ENCODE data around the gene SH2D3A.
A peak's percentile ranks its signal among the peaks of the same experiment; 100 is the strongest.
"Not testable (repeated sequence)": the region's sequence is repeated elsewhere in the genome, so short reads cannot be mapped to it uniquely, and the experiment has no call there.

Gene SH2D3A

GRCh38 chr19:6778386-6778785 lies 11.2 kb upstream of the SH2D3A start:
- Histone ChIP-seq H3K4me1 (ENCODE audit: control insufficient read depth, insufficient read depth, low read length) (no peaks in the 10 kb centered on the region), H3K36me3 (ENCODE audit: control insufficient read depth, insufficient read depth, low read length) (no peaks in the 10 kb centered on the region), H3K27me3 (ENCODE audit: control insufficient read depth, insufficient read depth, low read length) (no peaks in the 10 kb centered on the region), H3K9ac (ENCODE audit: low read length) (no peak overlapping the region), H3K27ac (ENCODE audit: low read depth, low read length) (no peak overlapping the region), H3K4me3 (ENCODE audit: low read length) (no peak overlapping the region)

GRCh38 chr19:6777434-6777833 lies 10.2 kb upstream of the SH2D3A start:
- Histone ChIP-seq H3K9ac (ENCODE audit: low read length) (no peak overlapping the region), H3K4me3 (ENCODE audit: low read length) (no peak overlapping the region), H3K4me1 (ENCODE audit: control insufficient read depth, insufficient read depth, low read length) (no peaks in the 10 kb centered on the region), H3K27me3 (ENCODE audit: control insufficient read depth, insufficient read depth, low read length) (no peaks in the 10 kb centered on the region), H3K36me3 (ENCODE audit: control insufficient read depth, insufficient read depth, low read length) (no peaks in the 10 kb centered on the region), H3K27ac (ENCODE audit: low read depth, low read length) (no peak overlapping the region)

GRCh38 chr19:6776999-6777398 lies 9.8 kb upstream of the SH2D3A start:
- no peak overlapping the region for H3K27ac ChIP-seq (ENCODE audit: low read depth, low read length)
- H3K9ac ChIP-seq (ENCODE audit: low read length) = no peak overlapping the region
- no peaks in the 10 kb centered on the region for H3K4me1 ChIP-seq (ENCODE audit: control insufficient read depth, insufficient read depth, low read length)
- H3K4me3 ChIP-seq (ENCODE audit: low read length) = no peak overlapping the region
- no peaks in the 10 kb centered on the region for H3K36me3 ChIP-seq (ENCODE audit: control insufficient read depth, insufficient read depth, low read length)
- H3K27me3 ChIP-seq (ENCODE audit: control insufficient read depth, insufficient read depth, low read length) = no peaks in the 10 kb centered on the region

GRCh38 chr19:6776045-6776444 lies 8.8 kb upstream of the SH2D3A start:
- H3K9ac ChIP-seq (ENCODE audit: low read length); H3K4me3 ChIP-seq (ENCODE audit: low read length); H3K27me3 ChIP-seq (ENCODE audit: control insufficient read depth, insufficient read depth, low read length); H3K27ac ChIP-seq (ENCODE audit: low read depth, low read length); H3K4me1 ChIP-seq (ENCODE audit: control insufficient read depth, insufficient read depth, low read length); H3K36me3 ChIP-seq (ENCODE audit: control insufficient read depth, insufficient read depth, low read length): not testable (repeated sequence)

GRCh38 chr19:6774821-6775707 lies 7.8 kb upstream of the SH2D3A start:
- Histone ChIP-seq H3K27me3 (ENCODE audit: control insufficient read depth, insufficient read depth, low read length) (no peaks in the 10 kb centered on the region), H3K4me3 (ENCODE audit: low read length) (no peak overlapping the region), H3K9ac (ENCODE audit: low read length) (no peak overlapping the region), H3K27ac (ENCODE audit: low read depth, low read length) (no peak overlapping the region), H3K4me1 (ENCODE audit: control insufficient read depth, insufficient read depth, low read length) (no peaks in the 10 kb centered on the region), H3K36me3 (ENCODE audit: control insufficient read depth, insufficient read depth, low read length) (no peaks in the 10 kb centered on the region)

- Histone ChIP-seq H3K27me3 (ENCODE audit: control insufficient read depth, insufficient read depth, low read length) (no peaks in the 10 kb centered on the region), H3K27ac (ENCODE audit: low read depth, low read length) (no peak overlapping the region), H3K4me3 (ENCODE audit: low read length) (peak overlapping the region; percentile 81), H3K4me1 (ENCODE audit: control insufficient read depth, insufficient read depth, low read length) (no peaks in the 10 kb centered on the region), H3K36me3 (ENCODE audit: control insufficient read depth, insufficient read depth, low read length) (no peaks in the 10 kb centered on the region), H3K9ac (ENCODE audit: low read length) (no peak overlapping the region)
Measured at GRCh38 chr19:6773323-6773931, 6.2 kb upstream of the SH2D3A start.

GRCh38 chr19:6772866-6773322 lies 5.7 kb upstream of the SH2D3A start:
- Histone ChIP-seq H3K27me3 (ENCODE audit: control insufficient read depth, insufficient read depth, low read length) (no peaks in the 10 kb centered on the region), H3K27ac (ENCODE audit: low read depth, low read length) (no peak overlapping the region), H3K4me3 (ENCODE audit: low read length) (peak overlapping the region; percentile 81), H3K36me3 (ENCODE audit: control insufficient read depth, insufficient read depth, low read length) (no peaks in the 10 kb centered on the region), H3K4me1 (ENCODE audit: control insufficient read depth, insufficient read depth, low read length) (no peaks in the 10 kb centered on the region), H3K9ac (ENCODE audit: low read length) (peak overlapping the region; percentile 10)

- H3K4me1 ChIP-seq (ENCODE audit: control insufficient read depth, insufficient read depth, low read length) = peaks cover 1% of the 10 kb centered on the region
- H3K4me3 ChIP-seq (ENCODE audit: low read length) = peak within 1 kb of the TSS; percentile 81
- no peaks in the 10 kb centered on the region for H3K36me3 ChIP-seq (ENCODE audit: control insufficient read depth, insufficient read depth, low read length)
- peak within 1 kb of the TSS; percentile 10 for H3K9ac ChIP-seq (ENCODE audit: low read length)
- H3K27me3 ChIP-seq (ENCODE audit: control insufficient read depth, insufficient read depth, low read length) = peaks cover 3% of the 10 kb centered on the region
- no peak within 1 kb of the TSS for H3K27ac ChIP-seq (ENCODE audit: low read depth, low read length)
Measured at GRCh38 chr19:6772028-6772865, 5.0 kb upstream of the SH2D3A start, which contains the start of gene VAV1. TSS of gene VAV1 (plus strand) at chr19:6772708. CDS start at chr19:6772808, 100 bp downstream.

- H3K27me3 ChIP-seq (ENCODE audit: control insufficient read depth, insufficient read depth, low read length); H3K27ac ChIP-seq (ENCODE audit: low read depth, low read length); H3K4me1 ChIP-seq (ENCODE audit: control insufficient read depth, insufficient read depth, low read length); H3K4me3 ChIP-seq (ENCODE audit: low read length); H3K9ac ChIP-seq (ENCODE audit: low read length); H3K36me3 ChIP-seq (ENCODE audit: control insufficient read depth, insufficient read depth, low read length): not testable (repeated sequence)
Measured at GRCh38 chr19:6771648-6772027, 4.4 kb upstream of the SH2D3A start.

GRCh38 chr19:6769006-6769619 lies 1.9 kb upstream of the SH2D3A start:
- no peak overlapping the region for H3K27ac ChIP-seq (ENCODE audit: low read depth, low read length)
- no peaks in the 10 kb centered on the region for H3K36me3 ChIP-seq (ENCODE audit: control insufficient read depth, insufficient read depth, low read length)
- no peak overlapping the region for H3K9ac ChIP-seq (ENCODE audit: low read length)
- peaks cover 6% of the 10 kb centered on the region for H3K27me3 ChIP-seq (ENCODE audit: control insufficient read depth, insufficient read depth, low read length)
- H3K4me1 ChIP-seq (ENCODE audit: control insufficient read depth, insufficient read depth, low read length) = peaks cover 3% of the 10 kb centered on the region
- no peak overlapping the region for H3K4me3 ChIP-seq (ENCODE audit: low read length)

- H3K4me3 ChIP-seq (ENCODE audit: low read length) = no peak overlapping the region
- no peaks in the 10 kb centered on the region for H3K36me3 ChIP-seq (ENCODE audit: control insufficient read depth, insufficient read depth, low read length)
- no peak overlapping the region for H3K27ac ChIP-seq (ENCODE audit: low read depth, low read length)
- H3K27me3 ChIP-seq (ENCODE audit: control insufficient read depth, insufficient read depth, low read length) = peaks cover 6% of the 10 kb centered on the region
- H3K4me1 ChIP-seq (ENCODE audit: control insufficient read depth, insufficient read depth, low read length) = peaks cover 3% of the 10 kb centered on the region
- H3K9ac ChIP-seq (ENCODE audit: low read length) = no peak overlapping the region
Measured at GRCh38 chr19:6768236-6768785, 1.1 kb upstream of the SH2D3A start.

- Histone ChIP-seq H3K36me3 (ENCODE audit: control insufficient read depth, insufficient read depth, low read length) (no peaks in the 10 kb centered on the region), H3K27ac (ENCODE audit: low read depth, low read length) (no peak overlapping the region), H3K4me1 (ENCODE audit: control insufficient read depth, insufficient read depth, low read length) (peaks cover 3% of the 10 kb centered on the region), H3K4me3 (ENCODE audit: low read length) (peak overlapping the region; percentile 63), H3K27me3 (ENCODE audit: control insufficient read depth, insufficient read depth, low read length) (peaks cover 6% of the 10 kb centered on the region), H3K9ac (ENCODE audit: low read length) (peak overlapping the region; percentile 62)
Measured at GRCh38 chr19:6767081-6767356, 216 bp downstream of the SH2D3A start.

Data from rectal smooth muscle tissue (tissue), 1 donor.